GM19395 (cell line): Measurements from ENCODE around the gene SLC16A10.
"Not testable (repeated sequence)": the region's sequence is repeated elsewhere in the genome, so short reads cannot be mapped to it uniquely, and the experiment has no call there.

Experiments used
- ATAC-seq: cut with Tn5 transposase; IDR thresholded peaks from one replicate; pipeline ENCODE4 v1.9.1; 2021; ENCODE audit warnings: mild to moderate bottlenecking, moderate library complexity; ENCODE audit not compliant: unreplicated experiment

SLC16A10 gene

DNA sequence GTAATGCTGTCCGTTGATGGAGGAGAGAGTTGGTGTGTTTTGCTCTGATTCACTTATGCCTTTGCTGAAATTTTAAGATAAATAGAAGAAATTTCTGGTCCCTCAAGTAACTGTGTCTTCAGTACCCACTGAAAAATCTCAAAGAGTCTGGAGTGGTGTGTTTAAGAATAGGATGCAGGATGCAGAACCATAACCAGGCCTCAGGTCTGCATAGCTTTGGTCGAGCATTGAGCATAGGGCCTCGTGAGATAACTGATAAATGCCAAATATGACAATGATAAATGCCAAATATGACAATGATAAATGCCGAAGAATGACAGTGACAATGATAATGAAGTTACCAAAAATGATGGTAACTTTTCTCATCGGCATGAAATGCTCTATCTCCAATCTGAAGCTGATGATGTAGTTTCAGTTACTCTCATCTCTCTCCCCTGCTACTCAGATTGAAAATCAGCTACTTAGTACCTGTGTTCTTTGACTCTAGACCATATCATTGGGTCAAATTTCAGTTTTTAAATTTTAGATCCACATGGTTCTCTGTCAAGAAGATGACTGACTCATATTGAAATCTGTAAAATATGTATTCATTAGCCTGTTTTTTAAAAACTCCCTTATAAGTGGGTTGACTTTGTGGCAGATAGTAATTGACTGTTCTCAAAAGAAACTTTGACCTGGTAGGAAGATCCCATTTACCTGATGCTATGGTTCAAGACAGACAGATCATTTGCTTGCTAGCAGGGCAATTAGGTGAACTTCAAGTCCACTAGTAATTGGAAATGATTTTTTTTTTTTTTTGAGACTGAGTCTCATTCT, 96.6 kb downstream of the SLC16A10 start:
- ATAC-seq, result no peak

DNA sequence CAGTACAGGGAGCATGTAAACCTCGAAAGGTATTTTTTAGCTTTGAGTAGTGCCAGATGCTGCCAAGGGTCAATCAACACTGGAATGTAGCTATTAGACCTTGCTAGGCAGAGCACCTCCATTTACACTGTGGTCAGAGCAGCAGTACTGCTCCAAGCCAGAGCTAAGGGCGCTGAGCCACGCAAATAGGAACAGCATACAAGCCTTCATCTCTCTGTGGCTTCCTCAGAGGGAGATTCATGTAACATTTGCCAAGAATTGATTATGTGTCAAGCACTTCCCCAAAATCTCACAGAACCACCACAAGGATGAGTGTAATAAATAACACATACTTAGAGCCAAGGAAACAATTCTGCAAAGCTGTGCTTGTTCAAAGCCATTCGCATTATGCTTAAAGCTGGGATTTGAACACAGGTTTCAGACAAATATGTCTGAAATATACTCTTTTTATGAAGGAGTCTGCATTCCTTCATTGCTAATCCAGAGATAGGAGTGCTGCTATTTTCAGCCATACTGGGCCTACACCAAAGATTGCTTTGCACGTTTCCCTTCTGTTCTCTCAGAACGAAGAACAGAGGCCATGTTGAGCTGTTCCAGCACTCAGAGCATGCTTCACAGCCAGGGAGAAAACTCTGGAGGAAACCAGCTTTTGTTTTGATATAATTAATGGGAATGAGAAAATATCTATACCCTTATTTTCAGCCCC, 97.7 kb downstream of the SLC16A10 start:
- no peak for ATAC-seq

DNA sequence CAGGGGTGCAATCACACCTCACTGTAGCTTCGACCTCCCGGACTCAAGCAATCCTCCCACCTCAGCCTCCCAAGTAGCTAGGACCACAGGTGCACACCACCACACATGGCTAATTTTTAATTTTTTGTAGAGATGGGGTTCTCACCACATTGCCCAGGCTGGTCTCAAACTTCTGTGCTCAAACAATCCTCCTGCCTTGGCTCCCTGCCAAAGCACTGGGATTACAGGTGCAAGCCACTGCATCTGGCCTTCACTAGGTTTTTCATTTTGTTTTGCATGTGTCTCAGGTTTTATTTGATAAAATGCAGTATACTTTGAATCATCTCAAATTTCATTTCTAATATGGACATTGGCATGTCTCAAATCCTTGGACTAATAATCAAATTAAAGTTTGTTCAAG, 98.7 kb downstream of the SLC16A10 start:
- no peak for ATAC-seq

- ATAC-seq, result no peak
Observed at GRCh38 chr6:111187874-111188273, 100.6 kb downstream of the SLC16A10 start.

- ATAC-seq, result not testable (repeated sequence)
Observed at GRCh38 chr6:111189666-111190210, 102.4 kb downstream of the SLC16A10 start.

DNA sequence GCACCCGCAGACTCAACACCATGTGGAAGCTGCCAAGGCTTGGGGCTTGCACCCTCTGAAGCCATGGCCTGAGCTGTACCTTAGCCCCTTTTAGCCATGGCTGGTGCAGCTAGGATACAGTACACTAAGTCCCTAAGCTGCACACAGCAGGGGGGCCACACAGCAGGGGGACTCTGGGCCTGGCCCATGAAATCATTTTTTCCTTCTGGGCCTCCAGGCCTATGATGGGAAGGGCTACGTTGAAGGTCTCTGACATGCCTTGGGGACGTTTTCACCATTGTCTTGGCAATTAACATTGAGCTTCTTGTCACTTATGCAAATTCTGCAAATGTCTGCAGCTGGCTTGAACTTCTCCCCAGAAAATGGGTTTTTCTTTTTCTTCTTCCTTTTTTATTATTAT, 103.3 kb downstream of the SLC16A10 start:
- ATAC-seq, result no peak

DNA sequence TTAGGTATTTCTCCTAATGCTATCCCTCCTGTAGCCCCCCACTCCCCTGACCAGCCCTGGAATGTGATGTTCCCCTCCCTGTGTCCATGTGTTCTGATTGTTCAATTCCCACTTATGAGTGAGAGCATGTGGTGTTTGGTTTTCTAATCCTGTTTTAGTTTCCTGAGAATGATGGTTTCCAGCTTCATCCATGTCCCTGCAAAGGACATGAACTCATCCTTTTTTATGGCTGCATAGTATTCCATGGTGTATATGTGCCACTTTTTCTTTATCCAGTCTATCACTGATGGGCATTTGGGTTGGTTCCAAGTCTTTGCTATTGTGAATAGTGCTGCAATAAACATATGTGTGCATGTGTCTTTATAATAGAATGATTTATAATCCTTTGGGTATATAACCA, 103.8 kb downstream of the SLC16A10 start:
- ATAC-seq, result not testable (repeated sequence)

GRCh38 chr6:111192911-111193555, 105.7 kb downstream of the SLC16A10 start:
- ATAC-seq, result no peak

DNA sequence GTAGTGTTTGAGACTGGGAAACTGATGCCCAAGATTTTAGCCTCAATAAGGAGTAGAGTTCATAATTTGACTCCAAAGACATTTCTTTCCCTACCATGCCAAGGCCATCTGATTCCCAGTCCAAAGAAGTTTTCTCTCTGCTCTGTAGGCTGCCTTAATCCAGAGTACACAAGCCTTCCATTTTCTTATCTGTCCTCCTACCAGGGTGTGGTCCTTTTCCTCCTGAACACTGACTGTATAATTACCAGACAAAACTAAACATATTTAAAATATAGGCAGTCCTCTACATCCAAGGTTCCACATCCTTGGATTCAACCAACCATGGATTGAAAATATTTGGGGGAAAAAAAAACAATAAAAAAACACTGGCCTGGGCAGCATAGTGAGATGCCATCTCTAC, 108.4 kb downstream of the SLC16A10 start:
- ATAC-seq, result no peak

- no peak for ATAC-seq
Observed at GRCh38 chr6:111198841-111199240, 111.5 kb downstream of the SLC16A10 start.

GRCh38 chr6:111199935-111200334, 112.6 kb downstream of the SLC16A10 start:
- no peak for ATAC-seq

DNA sequence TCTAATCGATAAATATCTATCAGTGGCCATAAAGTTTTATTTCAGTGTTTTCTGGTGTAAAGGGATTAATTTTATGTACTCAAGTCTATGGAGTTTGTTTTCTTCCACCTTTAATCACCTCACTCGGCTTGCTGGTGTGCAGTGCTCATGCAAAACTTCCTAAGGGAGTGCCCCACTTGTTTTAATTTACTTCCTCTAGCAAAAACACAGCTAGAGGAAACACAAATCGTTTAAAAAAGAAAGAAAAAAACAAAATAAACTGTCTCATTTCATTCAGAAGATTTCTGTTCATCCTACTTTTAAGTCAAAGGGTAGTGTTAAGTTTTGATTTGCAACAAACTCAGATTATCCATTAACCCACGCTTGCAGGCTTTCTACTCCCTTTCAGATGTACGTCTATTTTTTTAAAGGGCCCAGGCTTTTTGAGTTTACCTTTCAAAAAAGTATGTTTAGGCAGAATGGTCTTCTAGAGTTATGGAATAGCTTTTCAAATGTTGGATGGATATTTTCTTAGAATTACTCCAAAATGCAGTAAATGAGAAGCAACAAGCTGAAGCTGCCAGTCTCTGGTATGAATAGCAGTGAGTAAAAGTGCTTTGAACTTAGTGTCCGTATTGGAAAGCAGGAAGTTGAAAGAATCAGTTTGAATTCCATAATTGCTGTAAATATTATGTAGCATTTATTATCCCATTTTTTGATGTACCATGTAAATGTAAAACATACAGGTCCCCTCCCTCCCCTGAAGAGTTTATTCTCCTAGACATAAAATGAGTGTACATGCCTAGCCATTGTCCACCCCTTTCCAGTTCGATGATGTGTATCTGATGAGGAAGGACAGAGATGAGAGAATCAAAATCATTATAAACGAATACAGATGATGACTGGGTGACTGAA, 113.3 kb downstream of the SLC16A10 start:
- ATAC-seq, result no peak

- no peak for ATAC-seq
Observed at GRCh38 chr6:111201244-111201554, 113.9 kb downstream of the SLC16A10 start.

DNA sequence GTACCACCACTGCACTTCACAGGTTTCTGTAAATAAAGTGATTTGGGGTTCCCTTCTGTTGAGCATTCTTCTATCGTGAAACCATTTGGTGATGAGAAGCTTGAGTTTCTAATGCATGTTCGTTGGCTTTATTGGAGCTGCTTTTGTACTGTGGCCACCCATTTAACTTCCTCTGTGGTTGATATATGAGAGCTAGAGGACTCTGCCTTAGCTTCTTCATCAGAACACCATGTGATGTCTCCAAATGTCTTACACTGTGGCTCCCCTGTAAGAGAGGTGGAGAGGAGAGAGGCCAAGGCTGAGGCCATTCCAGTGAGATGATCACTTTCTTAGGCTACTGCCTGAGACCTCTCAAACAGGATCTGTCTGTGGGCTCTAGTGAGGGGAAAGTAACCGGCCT, 114.5 kb downstream of the SLC16A10 start:
- ATAC-seq, result no peak

DNA sequence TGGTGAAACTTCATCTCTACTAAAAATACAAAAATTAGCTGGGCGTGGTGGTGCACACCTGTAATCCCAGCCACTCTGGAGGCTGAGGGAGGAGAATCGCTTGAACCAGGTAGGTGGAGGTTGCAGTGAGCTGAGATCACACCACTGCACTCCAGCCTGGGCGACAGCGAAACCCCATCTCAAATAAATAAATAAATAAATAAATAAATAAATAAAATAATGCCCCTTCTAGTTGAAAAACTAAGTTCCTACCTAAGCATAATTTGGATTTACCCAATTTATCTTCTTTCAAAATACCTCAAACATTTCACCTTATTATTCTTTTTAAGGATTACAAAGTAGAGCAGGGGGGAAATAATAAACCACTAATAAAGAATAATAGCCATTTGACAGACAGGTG, 116.2 kb downstream of the SLC16A10 start:
- not testable (repeated sequence) for ATAC-seq

DNA sequence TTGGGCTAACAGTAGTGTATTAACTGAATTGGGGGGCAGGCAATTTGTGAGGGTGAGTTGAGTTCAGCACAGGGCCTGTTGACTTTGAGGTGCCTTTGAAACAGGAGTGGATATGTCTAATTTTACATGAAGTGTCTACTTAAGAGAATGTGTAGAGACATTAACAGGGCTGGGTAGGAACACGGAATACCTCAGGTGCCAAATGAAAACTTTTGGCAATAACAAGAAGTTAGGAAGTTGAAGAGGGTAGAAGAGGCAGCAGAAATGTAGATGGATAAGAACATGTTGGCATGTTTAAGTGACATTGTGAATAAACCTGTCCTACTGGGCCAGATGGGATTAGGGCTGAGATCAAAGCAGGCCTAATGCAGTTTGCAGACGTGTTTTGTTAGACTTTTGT, 117.0 kb downstream of the SLC16A10 start:
- no peak for ATAC-seq

DNA sequence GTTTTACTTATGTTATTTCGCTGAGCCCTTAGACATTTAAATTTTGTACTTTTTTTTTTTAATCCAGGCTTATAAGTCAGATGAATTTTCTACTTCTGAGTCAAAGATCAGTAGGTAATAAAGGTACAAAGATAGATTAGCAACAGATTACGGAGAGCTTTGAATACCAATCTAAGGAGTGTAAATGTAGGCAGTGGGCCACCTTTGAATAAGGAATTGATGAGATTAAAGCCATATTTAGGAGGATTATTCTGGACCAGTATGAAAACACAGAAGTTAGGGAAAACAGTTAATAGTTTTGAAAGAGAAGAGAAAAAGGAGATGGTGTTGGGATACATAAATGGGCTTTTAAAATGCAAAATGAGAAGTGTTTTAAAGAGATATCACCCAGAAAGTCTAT, 117.6 kb downstream of the SLC16A10 start:
- no peak for ATAC-seq

DNA sequence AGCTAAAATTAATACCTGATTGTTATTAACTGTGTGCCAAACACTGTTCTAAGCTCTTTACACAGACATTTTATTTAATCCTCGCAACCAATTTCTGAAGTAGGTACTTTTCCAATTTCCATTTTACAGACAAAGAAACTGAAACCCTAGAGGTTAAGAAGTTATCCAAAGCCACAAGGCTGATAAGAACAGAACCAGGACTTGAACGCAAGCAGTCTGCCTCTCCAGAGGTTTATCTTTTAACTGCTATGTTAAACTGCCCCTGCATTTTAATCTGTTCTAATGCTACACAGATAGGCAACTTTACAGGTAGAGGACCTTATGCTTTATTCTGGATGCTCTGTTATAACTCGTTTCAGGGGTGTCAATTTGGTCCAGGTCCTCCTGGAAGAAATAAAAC, 118.2 kb downstream of the SLC16A10 start:
- no peak for ATAC-seq

- ATAC-seq, result no peak
Observed at GRCh38 chr6:111207141-111207858, 120.0 kb downstream of the SLC16A10 start.

- no peak for ATAC-seq
Observed at GRCh38 chr6:111208933-111209332, 121.6 kb downstream of the SLC16A10 start.
